ENCODE data around the gene RXFP1. TPM values are rescaled to one million over a fixed set of nuclear protein-coding genes. Genes with fewer than 3 reads are reported as not detected.
A peak's percentile ranks its signal among the peaks of the same experiment; 100 is the strongest.

The RXFP1 gene
- total RNA-seq, 2 donors from 2014 or later: 0.32 to 0.74 TPM

DNA sequence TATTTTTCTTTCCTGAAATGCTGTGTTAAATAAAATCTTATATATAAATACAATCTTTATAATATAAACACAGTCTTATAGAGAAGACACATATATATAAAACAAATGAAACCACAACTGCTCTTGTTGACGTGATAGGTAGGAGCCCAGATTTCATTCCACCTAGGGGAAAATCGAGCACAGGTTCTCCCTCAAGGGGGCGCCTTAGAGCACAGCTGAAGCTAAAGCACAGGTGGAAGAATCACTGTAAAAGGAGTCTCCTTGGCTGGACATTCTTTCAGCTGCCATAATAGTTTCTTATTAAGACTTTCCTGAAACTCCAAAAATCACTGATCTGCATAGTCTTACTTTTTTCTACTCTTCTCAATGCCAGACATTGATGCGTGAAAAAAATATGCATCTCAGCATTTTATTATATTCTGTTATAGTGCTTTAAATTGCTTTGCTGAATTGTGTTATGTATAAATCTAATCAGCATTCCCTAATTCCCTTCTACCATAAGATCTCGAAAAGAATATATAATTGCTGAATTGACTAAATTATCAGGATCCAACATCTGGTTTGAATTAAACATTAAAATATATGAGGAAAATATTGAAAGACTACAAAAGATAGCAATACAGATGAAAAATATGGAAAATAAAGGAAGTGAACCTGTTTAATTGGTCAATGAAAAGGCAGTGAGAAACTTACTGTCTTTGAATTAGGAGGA lies 25.5 kb upstream of the RXFP1 start:
- no peaks in the 10 kb centered on the region for H3K9me3 ChIP-seq
- H3K27me3 ChIP-seq (replicated peaks; ENCODE audit: insufficient read depth): no peaks in the 10 kb centered on the region
- intact Hi-C loops (cut with DNase I): no loop called here
- no peaks in the 10 kb centered on the region for H3K4me1 ChIP-seq (replicated peaks)
- H3K27ac ChIP-seq: no peak overlapping the region
- H3K4me3 ChIP-seq: no peak overlapping the region
- DNase-seq (ENCODE audit: low spot score): no peak
- TF ChIP-seq, protein P1, sequence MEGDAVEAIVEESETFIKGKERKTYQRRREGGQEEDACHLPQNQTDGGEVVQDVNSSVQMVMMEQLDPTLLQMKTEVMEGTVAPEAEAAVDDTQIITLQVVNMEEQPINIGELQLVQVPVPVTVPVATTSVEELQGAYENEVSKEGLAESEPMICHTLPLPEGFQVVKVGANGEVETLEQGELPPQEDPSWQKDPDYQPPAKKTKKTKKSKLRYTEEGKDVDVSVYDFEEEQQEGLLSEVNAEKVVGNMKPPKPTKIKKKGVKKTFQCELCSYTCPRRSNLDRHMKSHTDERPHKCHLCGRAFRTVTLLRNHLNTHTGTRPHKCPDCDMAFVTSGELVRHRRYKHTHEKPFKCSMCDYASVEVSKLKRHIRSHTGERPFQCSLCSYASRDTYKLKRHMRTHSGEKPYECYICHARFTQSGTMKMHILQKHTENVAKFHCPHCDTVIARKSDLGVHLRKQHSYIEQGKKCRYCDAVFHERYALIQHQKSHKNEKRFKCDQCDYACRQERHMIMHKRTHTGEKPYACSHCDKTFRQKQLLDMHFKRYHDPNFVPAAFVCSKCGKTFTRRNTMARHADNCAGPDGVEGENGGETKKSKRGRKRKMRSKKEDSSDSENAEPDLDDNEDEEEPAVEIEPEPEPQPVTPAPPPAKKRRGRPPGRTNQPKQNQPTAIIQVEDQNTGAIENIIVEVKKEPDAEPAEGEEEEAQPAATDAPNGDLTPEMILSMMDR (IDR thresholded peaks at IDR 0.05): no peak
- TF ChIP-seq POLR2AphosphoS5 (IDR thresholded peaks at IDR 0.05): no peak
- TF ChIP-seq POLR2A (IDR thresholded peaks at IDR 0.05): no peak
- no peaks in the 10 kb centered on the region for H3K36me3 ChIP-seq
- 40% methylated on average over 5 of the region's 5 CpGs for WGBS

DNA sequence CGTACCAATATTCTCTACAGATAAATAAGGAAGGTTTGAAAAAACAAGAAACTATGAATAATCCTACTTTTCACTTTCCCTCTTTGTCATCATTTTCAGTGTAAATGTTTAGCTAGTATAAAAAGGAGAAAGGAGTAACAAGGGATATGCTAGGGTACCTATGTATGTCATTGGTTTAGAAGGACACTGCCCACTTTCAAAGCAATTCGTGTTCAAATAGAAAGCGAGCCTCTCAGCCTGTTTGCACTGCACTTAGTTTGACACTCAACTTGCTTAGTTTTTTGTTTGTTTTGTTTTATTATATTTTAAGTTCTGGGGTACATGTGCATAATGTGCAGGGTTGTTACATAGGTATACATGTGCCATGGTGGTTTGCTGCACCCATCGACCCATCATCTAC lies 21.6 kb upstream of the RXFP1 start:
- DNase-seq (ENCODE audit: low spot score): no peak
- Histone ChIP-seq H3K36me3 (no peaks in the 10 kb centered on the region), H3K4me3 (no peak overlapping the region), H3K9me3 (no peaks in the 10 kb centered on the region), H3K4me1 (replicated peaks) (no peaks in the 10 kb centered on the region), H3K27ac (no peak overlapping the region), H3K27me3 (replicated peaks; ENCODE audit: insufficient read depth) (no peaks in the 10 kb centered on the region)
- whole genome bisulfite sequencing: 65% methylated on average over 4 of the region's 4 CpGs
- intact Hi-C loops (cut with DNase I): no loop called here
- TF ChIP-seq POLR2AphosphoS5 (IDR thresholded peaks at IDR 0.05) (no peak), POLR2A (IDR thresholded peaks at IDR 0.05) (no peak)
- TF ChIP-seq, protein P1 (IDR thresholded peaks at IDR 0.05): no peak

DNA sequence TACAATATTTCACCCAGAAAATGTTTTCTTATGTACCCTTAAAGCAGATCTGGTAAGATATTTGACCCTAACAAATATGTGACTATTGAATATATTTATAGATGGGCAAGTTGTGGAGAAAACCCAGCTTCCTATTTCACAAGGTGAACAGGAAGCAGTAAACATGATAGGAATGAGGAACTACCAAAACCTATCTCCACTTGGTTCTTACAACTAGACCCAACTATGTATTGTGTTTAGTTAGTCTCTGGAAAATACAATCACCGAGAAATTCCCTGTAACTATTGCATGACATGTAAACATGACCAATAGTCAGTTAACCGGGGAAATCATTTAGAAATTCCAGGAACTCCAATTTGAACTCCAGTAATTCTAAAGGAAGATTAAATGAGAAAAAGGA lies 8.4 kb upstream of the RXFP1 start:
- WGBS: 54% methylated on average over 2 of the region's 2 CpGs
- no peaks in the 10 kb centered on the region for H3K27me3 ChIP-seq (replicated peaks; ENCODE audit: insufficient read depth)

DNA sequence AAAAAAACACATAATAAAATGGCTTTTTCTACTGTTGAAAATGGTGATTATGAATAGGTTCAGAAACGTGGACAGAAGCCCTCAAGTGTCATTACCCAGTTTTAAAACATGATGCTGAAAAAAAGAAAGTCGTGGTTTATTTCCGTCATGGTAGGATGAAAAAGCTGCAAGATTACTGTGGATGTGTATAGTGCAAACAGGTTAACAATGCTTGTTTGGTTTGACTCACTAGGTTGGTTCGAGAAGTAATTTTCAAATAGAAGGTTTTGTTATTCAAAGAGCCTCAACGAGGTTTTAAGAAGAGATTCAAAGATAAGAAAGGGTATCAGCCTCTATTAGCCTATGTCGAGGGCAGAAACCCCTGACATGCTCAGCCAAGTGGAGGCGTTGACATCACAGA lies 2.5 kb upstream of the RXFP1 start:
- H3K27me3 ChIP-seq (replicated peaks; ENCODE audit: insufficient read depth): no peaks in the 10 kb centered on the region
- TF ChIP-seq, protein P1 (IDR thresholded peaks at IDR 0.05): no peak
- TF ChIP-seq POLR2AphosphoS5 (IDR thresholded peaks at IDR 0.05) (no peak), POLR2A (IDR thresholded peaks at IDR 0.05) (no peak)
- DNase-seq (ENCODE audit: low spot score): no peak
- WGBS: 46% methylated on average over 7 of the region's 7 CpGs
- H3K4me1 ChIP-seq (replicated peaks): no peaks in the 10 kb centered on the region
- no peak overlapping the region for H3K4me3 ChIP-seq
- intact Hi-C loops (cut with DNase I): no loop called here
- H3K36me3 ChIP-seq: no peaks in the 10 kb centered on the region
- H3K27ac ChIP-seq: no peak overlapping the region
- no peaks in the 10 kb centered on the region for H3K9me3 ChIP-seq

More for the DNA sequence above, 8.4 kb upstream of the RXFP1 start:
- H3K36me3 ChIP-seq: no peaks in the 10 kb centered on the region
- intact Hi-C loops (cut with DNase I): no loop called here
- DNase-seq (ENCODE audit: low spot score): no peak
- H3K9me3 ChIP-seq: no peaks in the 10 kb centered on the region
- H3K4me3 ChIP-seq: no peak overlapping the region
- no peak overlapping the region for H3K27ac ChIP-seq
- TF ChIP-seq, protein P1 (IDR thresholded peaks at IDR 0.05): no peak
- no peak for TF ChIP-seq POLR2A (IDR thresholded peaks at IDR 0.05)
- no peak for TF ChIP-seq POLR2AphosphoS5 (IDR thresholded peaks at IDR 0.05)
- H3K4me1 ChIP-seq (replicated peaks): no peaks in the 10 kb centered on the region

DNA sequence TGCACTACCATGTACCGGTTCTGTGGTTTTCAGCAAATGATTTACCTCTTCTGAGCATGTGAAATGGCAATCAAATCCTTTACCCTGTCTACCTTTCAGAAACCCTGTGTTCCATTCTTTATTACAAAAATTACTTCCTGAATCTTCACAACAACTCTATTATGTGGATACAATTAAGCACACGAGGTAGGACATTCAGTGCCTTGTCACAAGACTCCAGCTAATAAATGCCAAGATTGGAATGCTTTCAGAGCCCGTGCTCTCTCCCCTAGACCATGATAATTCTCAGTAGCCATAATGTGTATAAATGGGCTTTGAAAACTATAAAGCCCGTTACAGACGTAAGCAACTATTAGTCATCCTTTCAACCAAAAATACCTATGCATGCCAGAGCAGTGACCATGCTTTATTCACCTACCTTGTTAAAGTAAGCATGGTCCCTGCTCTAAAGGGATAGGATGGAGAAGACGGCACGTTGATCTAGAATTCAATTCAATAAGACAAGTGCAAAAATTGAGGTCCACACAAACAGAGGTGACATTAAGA lies 2.4 kb downstream of the RXFP1 start:
- WGBS: 41% methylated on average over 7 of the region's 7 CpGs
- H3K27ac ChIP-seq: no peak overlapping the region
- no peak for DNase-seq (ENCODE audit: low spot score)
- no peak overlapping the region for H3K4me3 ChIP-seq
- TF ChIP-seq, protein P1 (IDR thresholded peaks at IDR 0.05): no peak
- TF ChIP-seq POLR2AphosphoS5 (IDR thresholded peaks at IDR 0.05): peak; percentile 41
- no peaks in the 10 kb centered on the region for H3K36me3 ChIP-seq
- intact Hi-C loops (cut with DNase I): no loop called here
- H3K9me3 ChIP-seq: no peaks in the 10 kb centered on the region
- H3K27me3 ChIP-seq (replicated peaks; ENCODE audit: insufficient read depth): no peaks in the 10 kb centered on the region
- no peaks in the 10 kb centered on the region for H3K4me1 ChIP-seq (replicated peaks)

Data from prostate gland (tissue), 2 donors.